Immature natural killer cell (primary cell): ENCODE results near the gene RNF212. TPM values are rescaled to one million over a fixed set of nuclear protein-coding genes. Genes with fewer than 3 reads are reported as not detected.
"Not testable (repeated sequence)": the region's sequence is repeated elsewhere in the genome, so short reads cannot be mapped to it uniquely, and the experiment has no call there.

Experiments used
- DNase-seq, 3 donors: peaks; one replicate each; pipeline ENCODE4 v3.0.0; 2022; ENCODE audit warnings: mixed read lengths in 1 of 3
- H3K27ac Mint-ChIP-seq, 6 donors: one replicate each; pipeline ENCODE4 v1.8.0; 2020; ENCODE audit warnings: mixed read lengths in 6 of 6, mild to moderate bottlenecking in 5 of 6, inconsistent platforms in 4 of 6, moderate library complexity in 3 of 6
- H3K27me3 Mint-ChIP-seq, 3 donors: one replicate each; pipeline ENCODE4 v1.8.0; 2020 to 2021; ENCODE audit warnings: low read depth in 3 of 3, mild to moderate bottlenecking in 3 of 3, mixed read lengths in 3 of 3, moderate library complexity in 3 of 3, inconsistent platforms in 1 of 3
- H3K36me3 Mint-ChIP-seq, 3 donors: one replicate each; pipeline ENCODE4 v1.8.0; 2020; ENCODE audit warnings: mixed read lengths in 3 of 3, inconsistent platforms in 2 of 3, mild to moderate bottlenecking in 2 of 3
- H3K4me1 Mint-ChIP-seq, 2 donors: one replicate each; pipeline ENCODE4 v1.8.0; 2020; ENCODE audit warnings: inconsistent platforms in 2 of 2, mild to moderate bottlenecking in 2 of 2, mixed read lengths in 2 of 2, moderate library complexity in 1 of 2
- H3K4me3 Mint-ChIP-seq, 5 donors: one replicate each; pipeline ENCODE4 v1.8.0; 2020; ENCODE audit warnings: mild to moderate bottlenecking in 5 of 5, mixed read lengths in 5 of 5, inconsistent platforms in 3 of 5, moderate library complexity in 3 of 5
- H3K9me3 Mint-ChIP-seq, 6 donors: one replicate each; pipeline ENCODE4 v1.8.0; 2020; ENCODE audit warnings: mild to moderate bottlenecking in 6 of 6, mixed read lengths in 6 of 6, inconsistent platforms in 4 of 6, moderate library complexity in 3 of 6
- polyA plus RNA-seq, 3 donors: library from polyadenylated mRNA; unstranded; fragments of 300-500 nt; fragmentation: Illumina TruSeq; gene quantifications; one replicate each; pipeline ENCODE4 v1.2.3, GENCODE V29; 2021

RNF212 gene
- polyA plus RNA-seq, 3 donors from 2014 or later, result 1.3 to 2.4 TPM; not detected in 1

- DNase-seq, result no peak
- Mint-ChIP-seq H3K4me3 (no peak overlapping the region), H3K9me3 (no peaks in the 10 kb centered on the region), H3K36me3 (no peaks in the 10 kb centered on the region), H3K27ac (peak overlapping the region in 3 of 6 donors; percentile 37 to 41 (median 40)), H3K4me1 (peaks cover 8% of the 10 kb centered on the region in 2 donors), H3K27me3 (peaks cover 8 to 13% (median 12%) of the 10 kb centered on the region in 3 donors)
Measured at GRCh38 chr4:1060621-1061020, 52.7 kb downstream of the RNF212 start.

GRCh38 chr4:1060121-1060520, 53.2 kb downstream of the RNF212 start:
- Mint-ChIP-seq H3K36me3 (no peaks in the 10 kb centered on the region), H3K27ac (peak overlapping the region in 3 of 6 donors; percentile 41 to 88 (median 62)), H3K9me3 (no peaks in the 10 kb centered on the region), H3K4me3 (no peak overlapping the region), H3K27me3 (peaks cover 5 to 16% (median 15%) of the 10 kb centered on the region in 3 donors), H3K4me1 (peaks cover 11% of the 10 kb centered on the region in 2 donors)
- no peak for DNase-seq

- Mint-ChIP-seq H3K27me3 (peaks cover 5 to 16% (median 13%) of the 10 kb centered on the region in 3 donors), H3K9me3 (no peaks in the 10 kb centered on the region), H3K36me3 (no peaks in the 10 kb centered on the region), H3K4me3 (no peak overlapping the region), H3K27ac (peak overlapping the region in 4 of 6 donors; percentile 61 to 98 (median 75)), H3K4me1 (peaks cover 11% of the 10 kb centered on the region in 2 donors)
- no peak for DNase-seq
Measured at GRCh38 chr4:1058997-1059665, 54.2 kb downstream of the RNF212 start.

- H3K9me3 Mint-ChIP-seq, result no peaks in the 10 kb centered on the region
- peaks cover 11% of the 10 kb centered on the region in 2 donors for H3K4me1 Mint-ChIP-seq
- no peak overlapping the region for H3K4me3 Mint-ChIP-seq
- DNase-seq, result no peak
- peak overlapping the region in 5 of 6 donors; percentile 24 to 98 (median 91) for H3K27ac Mint-ChIP-seq
- no peaks in the 10 kb centered on the region for H3K36me3 Mint-ChIP-seq
- H3K27me3 Mint-ChIP-seq, result peaks cover 5 to 16% (median 13%) of the 10 kb centered on the region in 3 donors
Measured at GRCh38 chr4:1058198-1058996, 55.0 kb downstream of the RNF212 start.

- H3K27ac Mint-ChIP-seq, result peak overlapping the region in 5 of 6 donors; percentile 16 to 98 (median 98)
- H3K4me3 Mint-ChIP-seq, result no peak overlapping the region
- H3K27me3 Mint-ChIP-seq, result peaks cover 7 to 12% (median 12%) of the 10 kb centered on the region in 3 donors
- DNase-seq, result no peak
- no peaks in the 10 kb centered on the region for H3K9me3 Mint-ChIP-seq
- H3K4me1 Mint-ChIP-seq, result peaks cover 11 to 12% of the 10 kb centered on the region in 2 donors
- H3K36me3 Mint-ChIP-seq, result no peaks in the 10 kb centered on the region
Measured at GRCh38 chr4:1057403-1057745, 56.0 kb downstream of the RNF212 start.

GRCh38 chr4:1056671-1057402, 56.5 kb downstream of the RNF212 start:
- H3K9me3 Mint-ChIP-seq, result no peaks in the 10 kb centered on the region
- peaks cover 11 to 12% of the 10 kb centered on the region in 2 donors for H3K4me1 Mint-ChIP-seq
- H3K36me3 Mint-ChIP-seq, result no peaks in the 10 kb centered on the region
- H3K27me3 Mint-ChIP-seq, result peaks cover 7 to 12% (median 11%) of the 10 kb centered on the region in 3 donors
- H3K27ac Mint-ChIP-seq, result peak overlapping the region in 5 of 6 donors; percentile 93 to 99 (median 98)
- no peak overlapping the region for H3K4me3 Mint-ChIP-seq
- no peak for DNase-seq

- Mint-ChIP-seq H3K4me1 (peaks cover 11 to 12% of the 10 kb centered on the region in 2 donors), H3K4me3 (peak overlapping the region; percentile 66 to 85 (median 77)), H3K9me3 (no peaks in the 10 kb centered on the region), H3K36me3 (no peaks in the 10 kb centered on the region), H3K27ac (peak overlapping the region; percentile 88 to 99 (median 98)), H3K27me3 (peaks cover 7 to 12% (median 8%) of the 10 kb centered on the region in 3 donors)
- peak; percentile 95 to 97 (median 96) for DNase-seq
Measured at GRCh38 chr4:1055721-1056590, 57.4 kb downstream of the RNF212 start.

GRCh38 chr4:1055243-1055701, 58.1 kb downstream of the RNF212 start:
- not testable (repeated sequence) for H3K9me3 Mint-ChIP-seq, H3K36me3 Mint-ChIP-seq, DNase-seq
- Mint-ChIP-seq H3K27ac (peak overlapping the region; percentile 88 to 99 (median 98)), H3K4me3 (peak overlapping the region; percentile 66 to 85 (median 77)), H3K4me1 (peaks cover 11 to 12% of the 10 kb centered on the region in 2 donors), H3K27me3 (peaks cover 7 to 12% (median 8%) of the 10 kb centered on the region in 3 donors)

- Mint-ChIP-seq H3K4me1 (peaks cover 11 to 12% of the 10 kb centered on the region in 2 donors), H3K27me3 (peaks cover 7 to 12% (median 8%) of the 10 kb centered on the region in 3 donors)
- not testable (repeated sequence) for DNase-seq, H3K4me3 Mint-ChIP-seq, H3K27ac Mint-ChIP-seq, H3K36me3 Mint-ChIP-seq, H3K9me3 Mint-ChIP-seq
Measured at GRCh38 chr4:1054696-1055242, 58.6 kb downstream of the RNF212 start.

- DNase-seq, H3K9me3 Mint-ChIP-seq, H3K36me3 Mint-ChIP-seq, H3K4me3 Mint-ChIP-seq: not testable (repeated sequence)
- Mint-ChIP-seq H3K4me1 (peaks cover 11 to 12% of the 10 kb centered on the region in 2 donors), H3K27me3 (peaks cover 8 to 10% (median 8%) of the 10 kb centered on the region in 3 donors), H3K27ac (peak overlapping the region in 1 of 6 donors; percentile 67)
Measured at GRCh38 chr4:1053891-1054290, 59.5 kb downstream of the RNF212 start.

GRCh38 chr4:1053080-1053661, 60.2 kb downstream of the RNF212 start:
- H3K27ac Mint-ChIP-seq, result peak overlapping the region in 4 of 6 donors; percentile 61 to 85 (median 74)
- peak overlapping the region in 1 of 5 donors; percentile 13 for H3K4me3 Mint-ChIP-seq

GRCh38 chr4:1052231-1052671, 61.1 kb downstream of the RNF212 start:
- no peaks in the 10 kb centered on the region for H3K36me3 Mint-ChIP-seq
- peaks cover 11 to 12% of the 10 kb centered on the region in 2 donors for H3K4me1 Mint-ChIP-seq
- DNase-seq, result no peak
- H3K4me3 Mint-ChIP-seq, result no peak overlapping the region
- no peaks in the 10 kb centered on the region for H3K9me3 Mint-ChIP-seq
- peak overlapping the region in 4 of 6 donors; percentile 47 to 91 (median 67) for H3K27ac Mint-ChIP-seq
- peaks cover 9 to 17% (median 10%) of the 10 kb centered on the region in 3 donors for H3K27me3 Mint-ChIP-seq

More at GRCh38 chr4:1053080-1053661, 60.2 kb downstream of the RNF212 start:
- peaks cover 8 to 10% (median 8%) of the 10 kb centered on the region in 3 donors for H3K27me3 Mint-ChIP-seq
- peaks cover 11 to 12% of the 10 kb centered on the region in 2 donors for H3K4me1 Mint-ChIP-seq
- no peak for DNase-seq
- no peaks in the 10 kb centered on the region for H3K36me3 Mint-ChIP-seq
- H3K9me3 Mint-ChIP-seq, result no peaks in the 10 kb centered on the region
